HG03457 (cell line): Measurements from ENCODE around the gene AKAP11.
"Not testable (repeated sequence)": the region's sequence is repeated elsewhere in the genome, so short reads cannot be mapped to it uniquely, and the experiment has no call there.

Experiments
- ATAC-seq: cut with Tn5 transposase; IDR thresholded peaks from one replicate; pipeline ENCODE4 v1.9.1; 2021; ENCODE audit warnings: moderate number of reproducible peaks; ENCODE audit not compliant: unreplicated experiment

AKAP11 gene

GRCh38 chr13:42272115-42272803 is at the start of gene AKAP11:
AKAP11 (plus strand) TSS chr13:42272152; CDS start chr13:42286349, 14,197 bp downstream.
- peak; percentile 16 for ATAC-seq

GRCh38 chr13:42223681-42224080 is 48.3 kb upstream of the AKAP11 start:
- no peak for ATAC-seq

GRCh38 chr13:42225051-42225450 is 46.9 kb upstream of the AKAP11 start:
- ATAC-seq, result no peak

- not testable (repeated sequence) for ATAC-seq
These were observed 45.2 kb upstream of the AKAP11 start for GRCh38 chr13:42226759-42227158.

- no peak for ATAC-seq
These were observed 43.4 kb upstream of the AKAP11 start for GRCh38 chr13:42228527-42228926.

- ATAC-seq, result no peak
These were observed 42.7 kb upstream of the AKAP11 start for GRCh38 chr13:42229287-42229686.

GRCh38 chr13:42232671-42233070 is 39.3 kb upstream of the AKAP11 start:
- no peak for ATAC-seq

GRCh38 chr13:42233726-42234125 is 38.2 kb upstream of the AKAP11 start:
- no peak for ATAC-seq

GRCh38 chr13:42239161-42239560 is 32.8 kb upstream of the AKAP11 start:
- ATAC-seq, result no peak

GRCh38 chr13:42239644-42240043 is 32.3 kb upstream of the AKAP11 start:
- no peak for ATAC-seq

- ATAC-seq, result no peak
These were observed 25.4 kb upstream of the AKAP11 start for GRCh38 chr13:42246541-42246940.

- no peak for ATAC-seq
These were observed 24.1 kb upstream of the AKAP11 start for GRCh38 chr13:42247883-42248282.

- ATAC-seq, result no peak
These were observed 16.1 kb upstream of the AKAP11 start for GRCh38 chr13:42255886-42256285.

GRCh38 chr13:42258747-42259146 is 13.2 kb upstream of the AKAP11 start:
- no peak for ATAC-seq

GRCh38 chr13:42259515-42259914 is 12.4 kb upstream of the AKAP11 start:
- ATAC-seq, result no peak

GRCh38 chr13:42260903-42261654 is 10.9 kb upstream of the AKAP11 start:
- no peak for ATAC-seq

GRCh38 chr13:42266473-42266872 is 5.5 kb upstream of the AKAP11 start:
- no peak for ATAC-seq

- ATAC-seq, result no peak
These were observed 1.6 kb upstream of the AKAP11 start for GRCh38 chr13:42270160-42270856.

GRCh38 chr13:42270857-42271215 is 1.1 kb upstream of the AKAP11 start:
- ATAC-seq, result no peak

GRCh38 chr13:42271337-42272114 is 426 bp upstream of the AKAP11 start:
- peak; percentile 77 for ATAC-seq

GRCh38 chr13:42272804-42273175 is 838 bp downstream of the AKAP11 start:
- ATAC-seq, result no peak
